Smooth muscle cell of the coronary artery (primary cell): Measurements from ENCODE around the gene RANBP9. TPM values are rescaled to one million over a fixed set of nuclear protein-coding genes. Genes with fewer than 3 reads are reported as not detected.

Source experiments
- total RNA-seq: library from RNA; depleted of rRNA; stranded (reverse); fragments of >200 nt; gene quantifications from 2 replicates; pipeline ENCODE4 v1.2.3, GENCODE V29; 2014; ENCODE audit warnings: low replicate concordance

Gene RANBP9
- total RNA-seq: 21.6 and 22.2 TPM in 2 replicates

DNA sequence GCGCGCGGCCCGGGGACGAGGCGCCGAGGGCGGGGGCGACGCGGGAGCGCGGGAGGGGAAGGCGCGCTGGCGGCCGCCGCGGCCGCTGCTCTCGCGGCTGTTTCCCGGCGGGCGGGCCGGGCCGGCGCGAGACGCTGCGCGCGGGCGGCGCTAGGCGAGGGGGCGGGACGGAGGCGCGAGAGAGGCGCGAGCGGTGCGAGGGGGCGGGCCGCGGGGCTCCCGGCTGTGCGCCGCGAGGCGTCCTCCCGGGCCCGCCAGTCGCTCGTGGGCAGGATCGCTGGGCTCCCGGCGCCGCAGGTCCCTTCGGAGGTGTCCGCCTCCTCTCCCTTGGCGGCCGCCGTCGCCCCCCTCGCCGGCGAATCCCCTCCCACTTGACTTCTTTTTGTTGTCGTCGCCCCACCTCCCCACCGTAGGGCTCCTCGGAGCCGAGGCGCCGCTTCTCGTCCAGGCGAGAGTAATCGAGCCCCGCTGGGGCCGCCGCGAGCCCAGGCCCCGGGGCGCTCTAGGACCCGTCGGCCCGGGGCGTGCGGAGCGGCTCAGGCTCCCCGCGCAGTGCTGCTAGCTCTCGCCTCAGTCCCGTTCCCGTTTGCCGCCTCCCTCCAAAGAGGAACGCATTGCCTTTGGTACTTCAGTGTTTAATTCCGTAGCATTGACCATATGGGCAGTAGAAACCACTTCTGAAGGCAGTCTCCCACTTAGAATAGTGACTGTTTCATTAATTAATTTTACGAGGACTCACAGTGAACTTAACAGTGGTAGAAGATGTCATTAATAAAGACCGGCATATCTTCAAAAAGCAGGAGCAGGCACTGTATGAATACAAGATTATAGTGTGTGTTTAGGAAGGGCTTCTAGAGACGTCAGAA is at the start of gene RANBP9:
Gene RANBP9 (minus strand): TSS at position 103 of the 866 bp plus-strand sequence. CDS start 330 bp downstream, outside the sequence.

DNA sequence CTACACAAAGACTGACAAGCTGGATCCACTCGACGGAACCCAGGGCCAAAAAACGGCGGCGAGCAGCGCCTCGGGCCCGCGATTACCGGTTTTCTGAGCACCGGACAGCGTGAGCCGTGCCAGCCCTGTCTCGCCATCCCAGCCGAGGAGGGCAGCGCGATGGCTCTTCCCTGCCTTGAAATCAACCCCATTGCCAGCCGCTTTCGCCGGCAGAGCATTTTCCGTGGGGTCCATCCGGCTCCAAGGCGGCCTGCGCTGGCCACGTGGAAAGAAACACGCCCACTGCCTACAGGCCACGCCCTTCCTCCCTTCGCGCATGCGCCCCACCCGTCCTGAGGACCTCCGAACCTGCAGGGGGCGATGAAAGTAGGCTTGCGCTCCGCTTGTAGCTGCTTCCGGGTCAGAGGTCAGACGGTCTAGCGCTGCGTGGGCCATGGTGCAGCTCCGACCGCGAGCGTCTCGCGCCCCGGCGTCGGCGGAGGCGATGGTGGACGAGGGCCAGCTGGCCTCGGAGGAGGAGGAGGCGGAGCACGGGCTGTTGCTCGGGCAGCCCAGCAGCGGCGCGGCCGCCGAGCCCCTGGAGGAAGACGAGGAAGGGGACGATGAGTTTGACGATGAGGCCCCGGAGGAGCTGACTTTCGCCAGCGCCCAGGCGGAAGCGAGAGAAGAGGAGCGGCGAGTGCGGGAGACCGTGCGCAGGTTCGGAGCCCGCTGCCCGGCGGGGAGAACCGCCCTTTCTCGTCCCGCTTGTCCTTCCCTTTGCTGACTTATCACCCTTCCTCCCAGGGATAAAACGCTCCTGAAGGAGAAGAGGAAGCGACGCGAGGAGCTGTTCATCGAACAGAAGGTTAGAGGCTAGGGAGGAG is 96.5 kb downstream of the RANBP9 start, which contains the start of gene NOL7:
Gene NOL7 (plus strand): TSS at position 410 of the 866 bp plus-strand sequence. CDS start 24 bp downstream, at position 434.

DNA sequence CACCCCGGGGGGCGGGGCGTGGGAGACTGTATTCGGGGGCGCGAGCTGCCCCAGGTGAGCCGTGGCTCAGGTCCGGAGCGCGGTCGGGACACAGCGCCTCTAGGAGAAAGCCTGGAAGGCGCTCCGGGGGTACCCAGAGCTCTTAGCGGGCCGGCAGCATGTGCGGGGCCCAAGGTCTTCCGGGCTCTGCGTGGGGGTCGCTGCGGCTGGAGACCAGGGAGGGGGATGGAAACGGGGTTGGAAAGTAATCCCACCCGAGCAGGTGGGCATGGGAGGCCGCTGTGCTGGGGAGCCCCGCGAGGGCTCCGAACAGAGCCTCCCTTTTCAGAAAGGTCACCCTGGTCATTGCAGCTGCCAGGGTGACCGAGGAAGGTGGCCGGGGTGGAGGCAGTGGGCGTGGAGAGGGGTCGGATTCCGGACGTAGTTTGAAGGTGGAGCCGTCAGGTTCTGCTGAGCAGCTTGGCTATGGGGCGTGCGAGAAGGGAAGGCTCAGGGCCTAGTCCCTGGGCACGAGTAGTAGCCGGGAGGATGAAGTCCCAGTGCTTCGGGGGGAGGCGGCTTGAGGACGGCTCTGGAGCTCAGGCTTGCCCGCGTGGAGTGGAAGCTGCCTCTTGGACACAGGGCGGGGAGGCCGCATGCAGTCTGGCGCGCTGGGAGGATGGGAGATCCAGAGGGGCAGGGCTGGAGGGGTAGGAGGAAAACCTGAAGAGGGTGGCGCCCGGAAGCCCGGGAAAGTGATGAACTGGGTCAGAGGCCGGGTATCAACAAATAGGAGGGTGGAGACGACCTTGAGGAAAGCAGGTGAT is 136.9 kb downstream of the RANBP9 start, which contains the start of gene SIRT5:
Gene SIRT5 (plus strand): TSS at position 31 of the 806 bp plus-strand sequence. CDS start 9,510 bp downstream, outside the sequence.

Other genes starting within 250 kb of the RANBP9 start
- gene GFOD1, start 224.2 kb downstream of the RANBP9 start, total RNA-seq: 4.7 and 7.6 TPM in 2 replicates
- 3.7 and 5.8 TPM in 2 replicates for gene SIRT5, start 137.2 kb downstream of the RANBP9 start, total RNA-seq
- 32.1 and 50.1 TPM in 2 replicates for gene NOL7, start 96.5 kb downstream of the RANBP9 start, total RNA-seq
- 5.8 and 5.9 TPM in 2 replicates for gene MCUR1, start 102.7 kb upstream of the RANBP9 start, total RNA-seq
- 0.47 TPM in 1 of 2 replicates, not detected in the other for gene RNF182, start 213.1 kb upstream of the RANBP9 start, total RNA-seq